Measurements from ENCODE around the gene MAN2C1.
"Not testable (repeated sequence)": the region's sequence is repeated elsewhere in the genome, so short reads cannot be mapped to it uniquely, and the experiment has no call there.

Gene MAN2C1

DNA sequence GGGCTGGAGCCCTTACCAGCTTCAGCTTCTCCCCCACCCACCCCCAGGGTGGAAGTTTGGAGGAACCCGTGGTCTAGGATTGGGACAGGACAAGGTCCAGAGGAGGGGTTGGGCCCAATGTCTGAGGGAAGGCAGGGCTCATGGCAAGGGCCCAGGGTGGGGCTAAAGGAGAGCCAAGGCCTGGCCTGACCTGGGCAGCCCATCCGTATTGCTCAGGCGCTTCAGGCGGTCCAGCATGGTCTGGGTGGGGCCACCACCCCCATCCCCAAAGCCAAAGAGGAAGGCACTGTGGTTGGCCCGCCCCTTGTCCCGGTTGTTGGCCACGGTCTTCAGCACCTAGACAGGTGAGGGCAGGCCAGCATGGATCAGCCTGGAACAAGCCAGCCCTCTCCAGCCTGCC, 7.6 kb downstream of the MAN2C1 start:
- DNase-seq, result no peak

GRCh38 chr15:75360391-75360790, 8.0 kb downstream of the MAN2C1 start:
- no peak for DNase-seq

GRCh38 chr15:75359537-75360250, 8.7 kb downstream of the MAN2C1 start:
- DNase-seq, result no peak

DNA sequence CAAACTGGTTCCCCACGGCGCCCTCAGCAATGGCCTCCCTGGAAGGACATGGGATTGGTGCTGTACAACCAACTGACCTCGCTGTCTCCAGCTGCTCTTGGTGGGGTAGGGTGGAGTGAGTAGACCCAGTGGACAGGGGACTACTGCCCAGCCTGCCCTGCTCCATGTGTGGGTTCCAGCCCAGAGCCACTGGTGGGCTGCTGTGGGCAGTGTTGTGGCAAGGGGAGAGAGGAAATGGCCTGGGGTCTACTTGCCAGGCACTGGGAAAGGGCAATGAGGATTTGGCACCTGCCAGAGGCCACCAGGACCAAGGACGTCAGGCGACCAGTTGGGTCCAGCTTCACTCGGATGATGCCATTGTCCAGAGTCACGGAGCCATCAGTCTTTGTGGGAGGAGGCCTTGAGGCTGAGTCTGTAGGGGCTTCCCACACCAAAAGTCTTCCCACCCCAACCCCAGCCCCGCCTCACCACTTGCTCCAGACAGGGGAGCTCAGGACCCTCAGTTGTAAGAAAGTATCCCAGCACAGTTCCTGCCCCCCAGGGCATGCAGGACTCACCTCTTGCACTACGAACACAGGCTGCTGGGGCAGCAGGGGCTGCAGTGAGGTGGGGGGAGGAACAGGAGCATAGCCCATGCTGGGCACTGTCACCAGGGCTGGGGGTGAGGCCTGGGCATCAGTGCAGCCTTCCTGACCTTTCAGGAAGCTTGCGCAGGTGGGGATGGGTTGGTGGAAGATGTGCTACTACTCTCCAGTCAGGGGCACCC, 9.5 kb downstream of the MAN2C1 start:
- DNase-seq, result no peak

GRCh38 chr15:75357976-75358673, 10.3 kb downstream of the MAN2C1 start:
- no peak for DNase-seq

DNA sequence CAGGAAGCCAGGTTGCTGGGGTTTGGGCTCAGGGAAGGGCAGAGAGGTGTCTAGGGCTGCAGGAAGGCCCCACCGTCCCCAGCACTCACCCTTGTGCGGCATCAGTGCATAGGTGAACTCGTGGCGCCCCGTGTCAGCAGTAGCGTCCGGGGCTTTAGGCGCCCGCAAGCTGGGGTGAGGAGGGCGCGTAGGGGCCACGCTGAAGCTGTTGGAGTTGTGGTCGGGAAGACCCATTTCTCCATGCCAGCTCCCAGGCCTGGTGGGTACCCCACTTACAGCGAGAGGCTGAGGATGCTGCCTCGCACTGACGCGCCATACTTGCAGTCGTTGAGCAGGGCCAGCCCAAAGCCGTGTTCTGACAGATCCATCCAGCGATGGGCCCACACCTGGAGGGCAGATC, 11.9 kb downstream of the MAN2C1 start:
- DNase-seq, result no peak

- DNase-seq, result no peak
Observed at GRCh38 chr15:75356006-75356405, 12.4 kb downstream of the MAN2C1 start.

DNA sequence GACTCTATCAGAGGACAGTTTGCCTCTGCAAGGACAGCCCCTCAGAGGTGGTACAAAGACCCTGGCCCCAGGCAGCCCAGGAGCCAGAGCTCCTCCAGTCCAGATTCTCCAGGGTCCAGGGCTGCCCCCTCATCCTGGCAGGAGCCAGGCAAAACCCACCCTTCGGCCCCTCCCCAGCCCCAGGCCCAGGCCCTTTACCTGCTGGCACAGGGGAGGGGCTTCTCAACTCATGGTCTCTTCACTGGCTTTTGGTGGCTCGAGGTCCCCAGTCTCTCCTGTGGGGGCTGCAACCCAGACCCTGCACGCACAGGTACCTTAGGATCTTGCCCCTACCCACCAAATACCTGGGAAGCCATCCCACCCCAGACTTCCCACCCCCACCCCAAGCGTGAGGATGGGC, 13.0 kb downstream of the MAN2C1 start:
- DNase-seq, result no peak

GRCh38 chr15:75354454-75354853, 14.0 kb downstream of the MAN2C1 start:
- no peak for DNase-seq

GRCh38 chr15:75353604-75354003, 14.8 kb downstream of the MAN2C1 start:
- no peak for DNase-seq

- DNase-seq, result no peak
Observed at GRCh38 chr15:75352186-75353080, 16.0 kb downstream of the MAN2C1 start.

GRCh38 chr15:75350601-75351361, 17.6 kb downstream of the MAN2C1 start:
- no peak for DNase-seq

DNA sequence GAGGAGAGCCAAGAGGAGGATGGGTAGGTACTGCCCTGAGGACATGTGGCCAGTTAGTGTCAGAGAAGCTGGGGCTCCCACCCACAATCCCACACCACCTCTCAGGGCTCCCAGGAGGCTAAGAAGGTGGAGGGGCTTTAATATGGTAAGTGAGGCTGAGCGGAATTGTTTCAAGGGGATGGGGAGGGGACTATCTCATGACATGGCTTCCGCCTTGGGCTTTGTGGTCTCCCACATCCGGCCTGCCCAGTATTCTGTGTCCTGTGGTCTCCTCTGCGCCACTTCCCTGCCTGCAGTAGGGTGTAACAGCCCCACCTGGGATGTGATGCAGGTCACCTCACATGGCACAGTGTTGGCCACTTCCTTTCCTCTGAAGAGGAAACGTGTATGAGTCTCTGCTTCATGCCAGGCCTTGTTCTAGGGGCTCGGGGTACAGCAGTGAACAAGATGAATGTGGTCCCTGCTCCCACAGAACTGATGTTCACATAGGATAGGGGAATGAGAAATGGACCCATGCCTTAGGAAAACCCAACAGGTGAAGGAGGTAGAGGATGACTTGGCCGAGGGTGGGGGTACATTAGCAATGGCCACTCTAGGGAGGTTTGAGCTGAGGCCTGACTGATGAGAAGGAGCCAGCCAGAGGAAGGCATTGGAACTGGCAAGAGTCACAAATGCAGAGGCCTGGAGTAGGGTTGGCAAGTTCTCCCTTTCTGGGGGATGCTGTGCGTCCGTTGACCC, 18.4 kb downstream of the MAN2C1 start:
- no peak for DNase-seq

GRCh38 chr15:75349351-75349669, 19.1 kb downstream of the MAN2C1 start:
- not testable (repeated sequence) for DNase-seq

DNA sequence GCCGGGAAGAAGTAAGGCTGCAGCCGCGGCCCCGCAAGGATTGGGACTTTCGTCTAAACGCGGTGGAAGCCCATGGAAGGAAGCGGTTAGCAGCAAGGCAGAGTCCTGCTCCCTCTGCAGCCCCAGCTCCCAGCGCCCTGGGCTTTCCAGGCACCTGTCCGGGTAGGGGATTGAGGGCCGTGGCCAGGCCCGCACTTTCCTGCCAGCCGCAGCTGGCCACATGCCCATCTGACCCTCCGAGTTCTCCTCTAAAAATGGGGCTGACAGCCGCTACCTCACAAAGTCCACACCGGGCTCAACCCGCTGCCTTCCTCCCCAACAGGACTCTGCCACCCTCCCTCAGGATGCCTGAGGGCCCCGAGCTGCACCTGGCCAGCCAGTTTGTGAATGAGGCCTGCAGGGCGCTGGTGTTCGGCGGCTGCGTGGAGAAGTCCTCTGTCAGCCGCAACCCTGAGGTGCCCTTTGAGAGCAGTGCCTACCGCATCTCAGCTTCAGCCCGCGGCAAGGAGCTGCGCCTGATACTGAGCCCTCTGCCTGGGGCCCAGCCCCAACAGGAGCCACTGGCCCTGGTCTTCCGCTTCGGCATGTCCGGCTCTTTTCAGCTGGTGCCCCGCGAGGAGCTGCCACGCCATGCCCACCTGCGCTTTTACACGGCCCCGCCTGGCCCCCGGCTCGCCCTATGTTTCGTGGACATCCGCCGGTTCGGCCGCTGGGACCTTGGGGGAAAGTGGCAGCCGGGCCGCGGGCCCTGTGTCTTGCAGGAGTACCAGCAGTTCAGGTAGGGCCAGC, 19.7 kb downstream of the MAN2C1 start:
- DNase-seq, result no peak

DNA sequence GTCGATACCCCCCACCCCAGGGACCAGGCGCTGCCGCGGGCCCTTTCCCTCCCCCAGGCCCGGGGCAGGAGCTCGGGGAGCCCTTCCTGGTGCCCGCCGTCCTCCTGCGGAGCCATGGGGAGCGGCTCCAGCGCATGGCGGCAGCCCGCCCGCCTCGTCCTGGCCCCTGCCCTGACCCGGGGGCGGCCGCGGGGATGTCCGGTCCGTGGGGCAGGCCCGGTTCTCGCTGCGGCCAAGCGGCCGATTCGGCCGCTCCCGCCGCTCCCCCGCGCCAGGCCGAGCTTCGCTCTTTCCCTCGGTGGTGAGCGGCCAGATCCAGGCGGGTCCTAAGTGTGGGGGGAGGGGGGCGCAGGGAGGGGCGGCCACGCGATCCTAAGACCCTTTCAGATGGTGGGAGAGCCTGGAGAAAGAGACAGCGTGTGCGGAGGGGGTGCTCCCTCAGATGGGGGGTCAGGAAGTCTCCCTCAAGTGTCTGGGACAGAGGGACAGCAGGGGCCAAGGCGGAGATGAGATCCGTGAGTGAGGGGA, 20.3 kb downstream of the MAN2C1 start:
- DNase-seq, result no peak

DNA sequence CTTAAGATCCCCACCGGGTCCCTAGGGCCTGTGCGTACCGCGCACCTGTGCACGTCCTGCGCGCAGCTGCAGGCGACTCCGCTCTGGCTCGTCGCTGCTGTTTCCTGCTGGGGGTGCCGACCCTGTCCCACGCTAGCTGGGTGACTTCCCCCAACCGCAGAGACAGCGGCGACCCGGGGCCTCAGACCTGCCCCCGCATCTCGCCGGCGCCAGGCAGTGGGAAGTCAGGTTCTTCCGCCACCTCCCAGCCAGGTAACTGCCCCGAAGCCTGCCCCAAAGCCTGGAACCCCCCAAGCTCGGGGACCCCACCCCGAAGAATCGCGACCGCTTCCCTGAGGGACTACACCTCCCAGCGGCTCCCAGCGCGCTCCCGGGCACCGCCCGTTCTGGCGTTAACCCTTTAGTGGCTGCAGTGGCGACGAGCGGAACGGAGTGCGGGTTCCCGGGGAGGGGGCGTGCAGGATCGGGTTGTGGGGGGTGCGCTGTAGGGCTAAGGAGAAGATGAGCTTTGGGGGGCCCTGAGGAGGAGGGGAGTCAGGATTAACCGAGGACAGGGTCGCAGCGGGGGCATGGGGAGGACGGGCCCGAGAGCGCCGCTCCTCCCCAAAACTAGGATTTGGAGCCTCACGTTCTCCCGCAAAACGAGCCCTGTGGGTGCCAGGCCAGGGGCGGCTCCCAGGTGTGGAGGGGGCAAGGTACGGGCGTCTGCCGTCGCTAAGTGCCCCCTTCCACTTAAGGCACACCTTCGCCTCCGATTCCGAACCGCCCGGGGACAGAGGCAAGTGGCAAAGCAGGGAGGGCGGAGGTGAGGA, 21.0 kb downstream of the MAN2C1 start:
- peak; percentile 61 for DNase-seq

GRCh38 chr15:75346796-75347221, 21.6 kb downstream of the MAN2C1 start, which contains the start of gene NEIL1:
TSS of gene NEIL1 (plus strand) at chr15:75347039. CDS start at chr15:75348906, 1,867 bp downstream.
- DNase-seq, result no peak

- not testable (repeated sequence) for DNase-seq
Observed at GRCh38 chr15:75343953-75344352, 24.5 kb downstream of the MAN2C1 start.
